Calu3 (cell line): ENCODE results near the gene CCDC39. TPM values are rescaled to one million over a fixed set of nuclear protein-coding genes. Genes with fewer than 3 reads are reported as not detected.
"Not testable (repeated sequence)": the region's sequence is repeated elsewhere in the genome, so short reads cannot be mapped to it uniquely, and the experiment has no call there.

Source experiments
- BruUV-seq: library from RNA; stranded (reverse); fragments of 400-500 nt; replicated peaks from 2 replicates; lab custom pipeline; 2021; lab: Mats Ljungman, UMichigan
- CTCF ChIA-PET: fragments of 300-600 bp; sonication (Branson Sonifier 250); formaldehyde crosslinking; loops from one replicate; lab custom pipeline; 2022; ENCODE audit warnings: antibody characterized with exemption; lab: Charles Lee
- DNase-seq: peaks from one replicate; pipeline ENCODE4 v3.0.0; 2022
- H3K27ac Mint-ChIP-seq: one replicate; pipeline ENCODE4 v1.8.0; 2022; ENCODE audit warnings: mixed read lengths; ENCODE audit not compliant: unreplicated experiment
- H3K27me3 Mint-ChIP-seq: one replicate; pipeline ENCODE4 v1.8.0; 2022; ENCODE audit warnings: mixed read lengths; ENCODE audit not compliant: unreplicated experiment
- H3K36me3 Mint-ChIP-seq: one replicate; pipeline ENCODE4 v1.8.0; 2022; ENCODE audit warnings: mild to moderate bottlenecking, moderate library complexity, mixed read lengths; ENCODE audit not compliant: insufficient read depth, unreplicated experiment
- H3K4me1 Mint-ChIP-seq: one replicate; pipeline ENCODE4 v1.8.0; 2022; ENCODE audit warnings: mild to moderate bottlenecking, low read depth, mixed read lengths; ENCODE audit not compliant: unreplicated experiment
- H3K4me3 Mint-ChIP-seq: one replicate; pipeline ENCODE4 v1.8.0; 2022; ENCODE audit warnings: mild to moderate bottlenecking, low read depth, moderate library complexity, mixed read lengths; ENCODE audit not compliant: unreplicated experiment
- H3K9me3 Mint-ChIP-seq: one replicate; pipeline ENCODE4 v1.8.0; 2022; ENCODE audit warnings: low read depth, mixed read lengths; ENCODE audit not compliant: unreplicated experiment
- CTCF ChIP-seq: fragments of 200-600 bp; IDR thresholded peaks from one replicate; pipeline ENCODE4 v1.8.0; 2022; ENCODE audit warnings: antibody characterized with exemption; ENCODE audit not compliant: unreplicated experiment
- intact Hi-C: fragments of 100-400 bp; cut with micrococcal nuclease; formaldehyde crosslinking; loops from one replicate; pipeline ENCODE4 v1.10.0; 2022; ENCODE audit not compliant: unreplicated experiment
- total RNA-seq: library from RNA; stranded (reverse); gene quantifications from 2 replicates; pipeline ENCODE4 v1.2.3, GENCODE V29; 2022

Gene CCDC39
- total RNA-seq, 1 experiment from 2014 or later, result not detected

- intact Hi-C loops, result loop anchor here (10.0 kb wide), 1 partner anchor 365 kb away; the partner anchor contains the start of gene DNAJC19
- H3K4me3 Mint-ChIP-seq, result no peak overlapping the region
- BruUV-seq, result no TSS peak
- H3K9me3 Mint-ChIP-seq, result no peaks in the 10 kb centered on the region
- TF ChIP-seq CTCF, result no peak
- CTCF ChIA-PET, result no interaction called here
- no peak for DNase-seq
- no peaks in the 10 kb centered on the region for H3K27me3 Mint-ChIP-seq
- H3K27ac Mint-ChIP-seq, result no peak overlapping the region
- H3K36me3 Mint-ChIP-seq, result peaks cover 5% of the 10 kb centered on the region
- H3K4me1 Mint-ChIP-seq, result no peaks in the 10 kb centered on the region
Measured at GRCh38 chr3:180619723-180620122, 59.6 kb downstream of the CCDC39 start.

- H3K4me3 Mint-ChIP-seq, CTCF ChIA-PET, H3K27ac Mint-ChIP-seq, H3K36me3 Mint-ChIP-seq, H3K9me3 Mint-ChIP-seq, DNase-seq, H3K4me1 Mint-ChIP-seq, BruUV-seq, H3K27me3 Mint-ChIP-seq: not testable (repeated sequence)
- intact Hi-C loops, result loop anchor here (10.0 kb wide), 1 partner anchor 366 kb away; the partner anchor contains the start of gene DNAJC19
Measured at GRCh38 chr3:180618563-180618962, 60.7 kb downstream of the CCDC39 start.

GRCh38 chr3:180617049-180617448, 62.2 kb downstream of the CCDC39 start:
- BruUV-seq, result no TSS peak
- no peaks in the 10 kb centered on the region for H3K27me3 Mint-ChIP-seq
- CTCF ChIA-PET, result no interaction called here
- no peak for DNase-seq
- H3K27ac Mint-ChIP-seq, result no peak overlapping the region
- TF ChIP-seq CTCF, result no peak
- intact Hi-C loops, result loop anchor here (10.0 kb wide), 1 partner anchor 368 kb away; the partner anchor contains the start of gene DNAJC19
- H3K4me3 Mint-ChIP-seq, result no peak overlapping the region
- H3K36me3 Mint-ChIP-seq, result peaks cover 18% of the 10 kb centered on the region
- no peaks in the 10 kb centered on the region for H3K4me1 Mint-ChIP-seq
- no peaks in the 10 kb centered on the region for H3K9me3 Mint-ChIP-seq

GRCh38 chr3:180615954-180616353, 63.3 kb downstream of the CCDC39 start:
- TF ChIP-seq CTCF, result no peak
- CTCF ChIA-PET, result interaction anchor here (0.6 to 0.9 kb wide), 2 partner anchors 10 to 42 kb away, joined by 3 read pairs; no protein-coding TSS in a partner anchor
- peaks cover 18% of the 10 kb centered on the region for H3K36me3 Mint-ChIP-seq
- DNase-seq, result no peak
- H3K27ac Mint-ChIP-seq, result no peak overlapping the region
- H3K27me3 Mint-ChIP-seq, result no peaks in the 10 kb centered on the region
- no peak overlapping the region for H3K4me3 Mint-ChIP-seq
- H3K9me3 Mint-ChIP-seq, result no peaks in the 10 kb centered on the region
- intact Hi-C loops, result loop anchor here (10.0 kb wide), 1 partner anchor 369 kb away; the partner anchor contains the start of gene DNAJC19
- no peaks in the 10 kb centered on the region for H3K4me1 Mint-ChIP-seq
- no TSS peak for BruUV-seq

- TF ChIP-seq CTCF, result no peak
- Mint-ChIP-seq H3K4me1 (no peaks in the 10 kb centered on the region), H3K36me3 (peaks cover 49% of the 10 kb centered on the region), H3K4me3 (no peak overlapping the region), H3K27me3 (no peaks in the 10 kb centered on the region), H3K27ac (peak overlapping the region; percentile 25), H3K9me3 (no peaks in the 10 kb centered on the region)
- intact Hi-C loops, result loop anchor here (10.0 kb wide), 1 partner anchor 372 kb away; the partner anchor contains the start of gene DNAJC19
- no peak for DNase-seq
- CTCF ChIA-PET, result no interaction called here
- no TSS peak for BruUV-seq
Measured at GRCh38 chr3:180612364-180612763, 66.9 kb downstream of the CCDC39 start.
